Keratinocyte (primary cell): ENCODE results near the gene R3HDM2. TPM values are rescaled to one million over a fixed set of nuclear protein-coding genes. Genes with fewer than 3 reads are reported as not detected.
A peak's percentile ranks its signal among the peaks of the same experiment; 100 is the strongest.

Experiments
- DNase-seq: peaks from one replicate; pipeline ENCODE4 v3.0.0-alpha.2; 2011; ENCODE audit warnings: low read depth, missing footprints, low spot score
- FAIRE-seq: peaks from 2 replicates; lab custom pipeline; 2011; peaks lifted over from hg19 to GRCh38; lab: Jason Lieb, UNC
- H2AFZ ChIP-seq: 2 replicates; pipeline ENCODE4 v1.6.0; 2012; ENCODE audit warnings: low read length, control low read depth, inconsistent platforms; ENCODE audit not compliant: control insufficient read depth
- H3K27ac ChIP-seq: 2 replicates; pipeline ENCODE4 v1.5.1; 2011; ENCODE audit warnings: low read length; ENCODE audit not compliant: control insufficient read depth, insufficient read depth
- H3K27me3 ChIP-seq: 3 replicates; pipeline ENCODE4 v1.6.0; 2011; ENCODE audit warnings: low read length; ENCODE audit not compliant: control insufficient read depth, insufficient read depth; ENCODE audit errors: extremely low read depth
- H3K36me3 ChIP-seq, 2 experiments: 2 replicates in 1 of 2; 3 replicates in 1 of 2; pipeline ENCODE4 v1.5.1; 2011; ENCODE audit warnings: low read length in 2 of 2, mild to moderate bottlenecking in 1 of 2; ENCODE audit not compliant: control insufficient read depth in 2 of 2, insufficient read depth in 2 of 2; ENCODE audit errors: extremely low read depth in 1 of 2
- H3K4me1 ChIP-seq: 3 replicates; pipeline ENCODE4 v1.5.1; 2011; ENCODE audit warnings: low read length; ENCODE audit not compliant: control insufficient read depth, insufficient read depth; ENCODE audit errors: extremely low read depth
- H3K4me2 ChIP-seq: 3 replicates; pipeline ENCODE4 v1.6.0; 2011; ENCODE audit warnings: low read depth, low read length; ENCODE audit not compliant: control insufficient read depth, insufficient read depth; ENCODE audit errors: extremely low read depth
- H3K4me3 ChIP-seq, 3 experiments: fragments of 200-600 bp in 1 of 3; sonication (generic) in 1 of 3; 2 replicates in 2 of 3; 3 replicates in 1 of 3; pipeline ENCODE4 v1.5.1; 2011 to 2016; ENCODE audit warnings: low read length in 3 of 3, mild to moderate bottlenecking in 3 of 3, control low read depth in 2 of 3, inconsistent platforms in 1 of 3, low read depth in 1 of 3, mixed read lengths in 1 of 3, mixed run types in 1 of 3, moderate library complexity in 1 of 3; ENCODE audit not compliant: control insufficient read depth in 2 of 3, insufficient read depth in 2 of 3; ENCODE audit errors: extremely low read depth in 1 of 3
- H3K79me2 ChIP-seq: 2 replicates; pipeline ENCODE4 v1.6.0; 2012; ENCODE audit warnings: low read length; ENCODE audit not compliant: control insufficient read depth, insufficient read depth
- H3K9ac ChIP-seq: 3 replicates; pipeline ENCODE4 v1.6.0; 2011; ENCODE audit warnings: low read length; ENCODE audit not compliant: control insufficient read depth, insufficient read depth; ENCODE audit errors: extremely low read depth
- H3K9me1 ChIP-seq: 3 replicates; pipeline ENCODE4 v1.6.0; 2011; ENCODE audit warnings: low read length; ENCODE audit not compliant: control insufficient read depth, insufficient read depth; ENCODE audit errors: extremely low read depth
- H3K9me3 ChIP-seq: 2 replicates; pipeline ENCODE4 v1.5.1; 2012; ENCODE audit warnings: low read depth, low read length; ENCODE audit not compliant: control insufficient read depth
- H4K20me1 ChIP-seq: 3 replicates; pipeline ENCODE4 v1.6.0; 2011; ENCODE audit warnings: low read length; ENCODE audit not compliant: control insufficient read depth, insufficient read depth; ENCODE audit errors: extremely low read depth
- EZH2 ChIP-seq: IDR thresholded peaks from one replicate; pipeline ENCODE4 v1.6.1; 2012; ENCODE audit warnings: inconsistent platforms, mild to moderate bottlenecking, low read length, moderate library complexity
- dilution Hi-C: fragments of 300-500 bp; cut with MboI; formaldehyde crosslinking; loops from one replicate; pipeline ENCODE4 v1.7.0; 2020; ENCODE audit warnings: low sequenced_read_pairs; ENCODE audit not compliant: extremely low pct_ligation_motif_present
- polyA plus RNA-seq, 5 experiments: library from polyadenylated mRNA; depleted of rRNA in 3 of 5; stranded (reverse) in 3 of 5; stranded (forward) in 1 of 5; unstranded in 1 of 5; fragments of >200 nt; gene quantifications; 1 replicate in 1 of 5; 2 replicates in 3 of 5; 3 replicates in 1 of 5; pipeline versions ENCODE4 v1.2.1 to v1.2.3, GENCODE V29; 2011 to 2012; ENCODE audit warnings: missing spikeins in 2 of 5, low read depth in 1 of 5, low replicate concordance in 1 of 5
- TF ChIP-seq, protein P1 (sequence below), 3 experiments: IDR thresholded peaks in 1 of 3; conservative IDR thresholded peaks in 1 of 3; optimal IDR thresholded peaks in 1 of 3; 2 replicates in 2 of 3; 3 replicates in 1 of 3; pipeline versions ENCODE3 to v1.5.1; 2011; ENCODE audit warnings: low read length in 3 of 3, mild to moderate bottlenecking in 3 of 3, moderate library complexity in 2 of 3, control low read depth in 1 of 3, inconsistent platforms in 1 of 3; ENCODE audit not compliant: insufficient read depth in 2 of 3; ENCODE audit errors: extremely low read depth in 1 of 3

Gene R3HDM2
- polyA plus RNA-seq, 1 donor (not counting 4 experiments of a cell fraction or from before 2014, with no cell fraction given), result 11.1 TPM

- Histone ChIP-seq H3K9me3 (no peaks in the 10 kb centered on the region), H3K36me3 (peaks cover 0 to 5% of the 10 kb centered on the region in 2 experiments), H3K27me3 (peaks cover 44% of the 10 kb centered on the region), H3K9me1 (no peaks in the 10 kb centered on the region), H3K79me2 (no peaks in the 10 kb centered on the region), H3K27ac (no peak overlapping the region), H4K20me1 (no peaks in the 10 kb centered on the region), H3K4me3 (no peak overlapping the region), H3K9ac (no peak overlapping the region), H3K4me2 (peak overlapping the region; percentile 54), H2AFZ (no peak overlapping the region), H3K4me1 (peaks cover 38% of the 10 kb centered on the region)
- DNase-seq (no peak), FAIRE-seq (no peak)
- dilution Hi-C loops, result no loop called here
- TF ChIP-seq EZH2, result no peak
- TF ChIP-seq, protein P1, sequence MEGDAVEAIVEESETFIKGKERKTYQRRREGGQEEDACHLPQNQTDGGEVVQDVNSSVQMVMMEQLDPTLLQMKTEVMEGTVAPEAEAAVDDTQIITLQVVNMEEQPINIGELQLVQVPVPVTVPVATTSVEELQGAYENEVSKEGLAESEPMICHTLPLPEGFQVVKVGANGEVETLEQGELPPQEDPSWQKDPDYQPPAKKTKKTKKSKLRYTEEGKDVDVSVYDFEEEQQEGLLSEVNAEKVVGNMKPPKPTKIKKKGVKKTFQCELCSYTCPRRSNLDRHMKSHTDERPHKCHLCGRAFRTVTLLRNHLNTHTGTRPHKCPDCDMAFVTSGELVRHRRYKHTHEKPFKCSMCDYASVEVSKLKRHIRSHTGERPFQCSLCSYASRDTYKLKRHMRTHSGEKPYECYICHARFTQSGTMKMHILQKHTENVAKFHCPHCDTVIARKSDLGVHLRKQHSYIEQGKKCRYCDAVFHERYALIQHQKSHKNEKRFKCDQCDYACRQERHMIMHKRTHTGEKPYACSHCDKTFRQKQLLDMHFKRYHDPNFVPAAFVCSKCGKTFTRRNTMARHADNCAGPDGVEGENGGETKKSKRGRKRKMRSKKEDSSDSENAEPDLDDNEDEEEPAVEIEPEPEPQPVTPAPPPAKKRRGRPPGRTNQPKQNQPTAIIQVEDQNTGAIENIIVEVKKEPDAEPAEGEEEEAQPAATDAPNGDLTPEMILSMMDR (optimal IDR thresholded peaks at IDR 0.05 in 1 of 3, IDR thresholded peaks at IDR 0.05 in 1 of 3, conservative IDR thresholded peaks at IDR 0.05 in 1 of 3; ENCODE audit: extremely low read depth in 1 of 3, insufficient read depth in 2 of 3, low read length in 3 of 3), result no peak
Observed at GRCh38 chr12:57215065-57215464, 215.8 kb downstream of the R3HDM2 start.

DNA sequence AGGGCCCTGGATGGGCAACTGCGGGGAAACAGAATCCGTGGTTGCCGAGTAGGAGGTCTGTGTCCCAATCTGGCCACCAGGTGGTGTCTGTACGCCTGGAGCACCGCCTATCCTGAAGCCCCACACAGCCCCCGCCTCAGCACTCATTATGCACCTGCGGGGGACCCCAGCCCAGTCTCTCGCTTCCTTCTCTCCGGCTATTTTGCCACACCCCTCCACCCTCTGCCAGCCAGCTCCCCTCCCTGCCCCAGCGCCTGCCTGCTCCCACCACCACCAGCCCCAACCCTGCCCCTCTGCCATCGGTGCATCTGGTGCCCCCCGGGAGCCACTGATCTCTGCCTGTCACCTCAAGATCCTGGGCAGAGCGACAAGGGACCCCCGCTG is 216.5 kb downstream of the R3HDM2 start:
- Histone ChIP-seq H3K36me3 (peaks cover 0 to 5% of the 10 kb centered on the region in 2 experiments), H3K9ac (no peak overlapping the region), H3K9me3 (no peaks in the 10 kb centered on the region), H3K4me1 (peaks cover 38% of the 10 kb centered on the region), H3K27me3 (peaks cover 38% of the 10 kb centered on the region), H3K27ac (no peak overlapping the region), H3K4me3 (no peak overlapping the region), H4K20me1 (no peaks in the 10 kb centered on the region), H2AFZ (no peak overlapping the region), H3K79me2 (no peaks in the 10 kb centered on the region), H3K4me2 (no peak overlapping the region), H3K9me1 (no peaks in the 10 kb centered on the region)
- FAIRE-seq (no peak), DNase-seq (no peak)
- dilution Hi-C loops, result no loop called here
- no peak for TF ChIP-seq EZH2
- TF ChIP-seq, protein P1 (optimal IDR thresholded peaks at IDR 0.05 in 1 of 3, IDR thresholded peaks at IDR 0.05 in 1 of 3, conservative IDR thresholded peaks at IDR 0.05 in 1 of 3; ENCODE audit: extremely low read depth in 1 of 3, insufficient read depth in 2 of 3, low read length in 3 of 3), result peak in 2 of 3 experiments; percentile 80 to 87
